Brain microvascular endothelial cell (primary cell): ENCODE data around the gene BTG4.

ENCODE experiments used
- DNase-seq: peaks from one replicate; pipeline ENCODE4 v3.0.0-alpha.2; 2020
- H3K27ac ChIP-seq: fragments of 250-450 bp; sonication (Bioruptor Pico); 2 replicates; pipeline ENCODE4 v1.5.1; 2020; ENCODE audit warnings: mild to moderate bottlenecking, moderate library complexity
- H3K27me3 ChIP-seq: fragments of 250-450 bp; sonication (Bioruptor Pico); replicated peaks from 2 replicates; pipeline ENCODE4 v1.5.1; 2020; ENCODE audit warnings: mild to moderate bottlenecking
- H3K36me3 ChIP-seq: fragments of 250-450 bp; sonication (Bioruptor Pico); replicated peaks from 2 replicates; pipeline ENCODE4 v1.5.1; 2020; ENCODE audit warnings: mild to moderate bottlenecking
- H3K4me3 ChIP-seq: 2 replicates; pipeline ENCODE4 v1.5.1; 2011; ENCODE audit warnings: low read depth, mild to moderate bottlenecking, control low read depth, low read length, moderate library complexity
- in situ Hi-C: cut with HindIII; loops from 2 replicates; pipeline ENCODE4 v1.10.0; 2017; ENCODE audit warnings: low sequenced_read_pairs, low pct_ligation_motif_present
- TF ChIP-seq, protein P1 (sequence below): IDR thresholded peaks from 2 replicates; pipeline ENCODE4 v1.5.1; 2011; ENCODE audit warnings: low read depth, mild to moderate bottlenecking, moderate library complexity, low read length, control low read depth, inconsistent platforms; ENCODE audit errors: missing control alignments

BTG4 gene

GRCh38 chr11:111540114-111540936 is 28.1 kb upstream of the BTG4 start, which contains the start of gene LAYN:
Gene LAYN (plus strand): TSS chr11:111540720. CDS start chr11:111540844, 124 bp downstream.
- Histone ChIP-seq H3K27me3 (no peaks in the 10 kb centered on the region), H3K27ac (peak within 1 kb of the TSS; percentile 5), H3K4me3 (peak within 1 kb of the TSS; percentile 66), H3K36me3 (no peaks in the 10 kb centered on the region)
- TF ChIP-seq, protein P1, sequence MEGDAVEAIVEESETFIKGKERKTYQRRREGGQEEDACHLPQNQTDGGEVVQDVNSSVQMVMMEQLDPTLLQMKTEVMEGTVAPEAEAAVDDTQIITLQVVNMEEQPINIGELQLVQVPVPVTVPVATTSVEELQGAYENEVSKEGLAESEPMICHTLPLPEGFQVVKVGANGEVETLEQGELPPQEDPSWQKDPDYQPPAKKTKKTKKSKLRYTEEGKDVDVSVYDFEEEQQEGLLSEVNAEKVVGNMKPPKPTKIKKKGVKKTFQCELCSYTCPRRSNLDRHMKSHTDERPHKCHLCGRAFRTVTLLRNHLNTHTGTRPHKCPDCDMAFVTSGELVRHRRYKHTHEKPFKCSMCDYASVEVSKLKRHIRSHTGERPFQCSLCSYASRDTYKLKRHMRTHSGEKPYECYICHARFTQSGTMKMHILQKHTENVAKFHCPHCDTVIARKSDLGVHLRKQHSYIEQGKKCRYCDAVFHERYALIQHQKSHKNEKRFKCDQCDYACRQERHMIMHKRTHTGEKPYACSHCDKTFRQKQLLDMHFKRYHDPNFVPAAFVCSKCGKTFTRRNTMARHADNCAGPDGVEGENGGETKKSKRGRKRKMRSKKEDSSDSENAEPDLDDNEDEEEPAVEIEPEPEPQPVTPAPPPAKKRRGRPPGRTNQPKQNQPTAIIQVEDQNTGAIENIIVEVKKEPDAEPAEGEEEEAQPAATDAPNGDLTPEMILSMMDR: no peak
- DNase-seq: peak; percentile 12
- in situ Hi-C loops: no loop called here

DNA sequence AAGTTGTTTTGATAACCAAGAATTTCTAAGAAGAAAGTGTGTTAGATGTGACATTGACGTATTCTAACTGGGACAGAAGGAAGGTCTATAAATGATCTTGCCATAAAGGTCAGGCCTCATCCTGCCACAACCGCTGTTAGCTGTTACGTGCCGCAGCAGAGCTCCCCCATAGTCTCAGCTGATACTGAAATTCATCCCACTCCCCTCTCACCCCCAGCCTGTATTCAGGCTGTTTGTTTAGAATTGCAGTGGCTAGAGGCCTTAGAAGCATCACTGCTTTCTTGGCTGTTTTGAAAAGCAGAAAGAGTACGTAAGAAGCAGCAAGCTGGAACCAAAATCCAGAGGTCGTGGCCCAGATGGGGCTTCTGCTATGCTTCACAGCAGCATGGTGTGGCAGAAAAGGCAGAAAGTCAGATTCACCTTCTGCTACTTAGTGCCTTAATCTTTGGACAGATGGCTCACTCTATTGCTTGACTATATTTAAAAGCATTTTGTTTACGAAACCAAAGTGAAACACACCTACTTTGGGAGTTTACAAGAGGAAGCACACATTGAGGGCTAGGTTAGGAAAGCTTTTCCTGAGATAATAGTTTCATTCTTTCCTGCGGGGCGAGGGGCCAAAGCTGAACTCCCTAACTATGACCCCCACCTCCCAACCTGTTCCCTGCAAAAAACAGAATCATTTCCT is 27.4 kb upstream of the BTG4 start:
- Histone ChIP-seq H3K27ac (no peak overlapping the region), H3K4me3 (peak overlapping the region; percentile 66), H3K36me3 (no peaks in the 10 kb centered on the region), H3K27me3 (no peaks in the 10 kb centered on the region)
- no peak for DNase-seq
- in situ Hi-C loops: no loop called here
- TF ChIP-seq, protein P1: no peak

- no peak overlapping the region for H3K27ac ChIP-seq
- DNase-seq: no peak
- TF ChIP-seq, protein P1: no peak
- H3K4me3 ChIP-seq: no peak overlapping the region
- no peaks in the 10 kb centered on the region for H3K27me3 ChIP-seq
- in situ Hi-C loops: no loop called here
- H3K36me3 ChIP-seq: no peaks in the 10 kb centered on the region
These were observed 26.4 kb upstream of the BTG4 start for GRCh38 chr11:111538407-111539114.

- in situ Hi-C loops: no loop called here
These were observed 25.2 kb upstream of the BTG4 start for GRCh38 chr11:111537336-111537860.

DNA sequence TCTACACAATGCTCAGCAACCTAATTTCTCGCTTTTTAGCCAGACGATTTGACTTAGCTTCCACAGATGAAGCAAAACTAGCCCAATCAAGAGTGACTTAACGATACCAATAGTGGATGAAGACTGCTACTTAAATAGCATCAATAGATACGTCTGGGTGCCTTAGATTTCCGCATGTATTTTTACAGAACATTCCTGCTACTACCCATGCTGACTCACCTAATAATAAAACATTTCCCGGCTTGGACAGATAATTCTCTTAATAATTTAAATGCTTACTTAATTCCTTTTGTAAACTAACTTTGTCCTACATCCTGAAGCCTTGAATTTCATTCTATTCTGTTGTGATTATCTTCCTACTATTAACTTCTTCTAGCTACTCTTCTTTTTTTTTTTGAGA is 23.1 kb upstream of the BTG4 start:
- no peak overlapping the region for H3K4me3 ChIP-seq
- no peaks in the 10 kb centered on the region for H3K27me3 ChIP-seq
- H3K36me3 ChIP-seq: no peaks in the 10 kb centered on the region
- in situ Hi-C loops: no loop called here
- DNase-seq: no peak
- H3K27ac ChIP-seq: no peak overlapping the region
- TF ChIP-seq, protein P1: no peak

More at GRCh38 chr11:111537336-111537860, 25.2 kb upstream of the BTG4 start:
- Histone ChIP-seq H3K27ac (no peak overlapping the region), H3K4me3 (no peak overlapping the region), H3K27me3 (no peaks in the 10 kb centered on the region), H3K36me3 (no peaks in the 10 kb centered on the region)
- no peak for DNase-seq
- TF ChIP-seq, protein P1: no peak
